HG02678 (cell line): Measurements from ENCODE around the gene PROCR.
A peak's percentile ranks its signal among the peaks of the same experiment; 100 is the strongest.
"Not testable (repeated sequence)": the region's sequence is repeated elsewhere in the genome, so short reads cannot be mapped to it uniquely, and the experiment has no call there.

Experiments
- ATAC-seq: cut with Tn5 transposase; IDR thresholded peaks from one replicate; pipeline ENCODE4 v1.9.1; 2021; ENCODE audit warnings: mild to moderate bottlenecking, moderate library complexity; ENCODE audit not compliant: unreplicated experiment

PROCR gene

GRCh38 chr20:35171753-35172433 is at the start of gene PROCR:
TSS of gene PROCR (plus strand) at chr20:35172072. CDS start at chr20:35172155, 83 bp downstream.
- ATAC-seq, result no peak

DNA sequence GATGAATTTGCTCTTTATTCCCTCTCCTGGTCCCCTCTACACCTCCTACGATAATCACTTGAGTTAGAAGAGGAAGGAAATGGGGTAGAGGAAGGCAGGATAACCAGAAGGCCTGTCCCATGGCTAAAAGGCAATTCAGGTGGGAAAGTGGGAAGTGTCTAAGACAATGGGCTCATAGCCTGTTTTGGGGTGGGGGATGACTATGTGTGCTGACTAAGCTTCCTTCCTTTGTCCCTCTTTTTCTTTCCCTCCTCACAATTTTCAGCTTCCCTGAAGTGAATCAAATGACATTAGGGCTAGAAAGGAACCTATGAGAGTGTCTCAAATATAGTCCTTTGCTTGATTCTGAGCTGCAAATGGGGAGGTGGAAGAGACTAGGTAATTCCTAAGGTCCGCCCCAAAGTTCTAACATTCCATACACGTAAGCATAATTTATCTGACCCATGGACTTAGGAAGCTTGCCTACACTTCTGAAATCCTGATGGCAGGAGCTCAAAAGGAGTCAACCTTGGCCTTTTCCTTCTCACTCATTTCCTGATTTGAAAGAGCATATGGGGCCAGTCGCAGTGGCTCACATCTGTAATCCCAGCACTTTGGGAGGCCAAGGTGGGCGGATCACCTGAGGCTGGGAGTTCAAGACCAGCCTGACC is 49.0 kb upstream of the PROCR start:
- ATAC-seq, result no peak

DNA sequence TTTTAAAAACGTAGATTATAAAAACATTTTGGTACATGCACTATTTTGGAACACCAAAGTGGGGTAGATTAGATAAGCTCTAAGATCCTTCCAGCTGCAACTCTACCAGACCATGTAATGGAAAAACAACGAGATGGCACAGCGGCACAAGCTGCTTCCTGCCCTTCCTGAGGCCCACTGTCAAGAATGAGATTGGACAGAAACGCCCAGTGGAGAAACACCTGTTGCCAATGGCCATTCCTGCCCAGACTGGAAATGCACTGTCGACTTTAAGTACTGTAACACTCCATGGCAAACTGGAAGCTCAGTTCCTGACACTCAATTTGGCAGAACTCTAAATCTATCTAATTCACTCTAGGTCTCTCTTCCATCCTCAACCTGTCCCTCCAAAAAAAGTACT is 46.1 kb upstream of the PROCR start:
- no peak for ATAC-seq

DNA sequence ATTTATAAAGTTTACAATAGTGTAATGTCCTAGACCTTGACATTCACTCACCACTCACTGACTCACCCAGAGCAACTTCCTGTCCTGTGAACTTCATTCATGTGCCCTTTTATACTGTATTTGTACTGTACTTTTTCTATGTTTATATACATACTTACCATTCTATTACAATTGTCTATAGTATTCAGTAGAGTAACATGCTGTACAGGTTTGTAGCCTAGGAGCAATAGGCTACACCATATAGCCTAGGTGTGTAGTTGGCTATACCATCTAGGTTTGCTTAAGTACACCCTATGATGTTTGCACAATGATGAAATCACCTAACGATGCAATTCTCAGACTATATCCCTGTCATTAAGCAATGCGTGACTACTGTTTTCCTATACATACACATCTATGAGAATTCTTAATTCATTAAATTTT is 42.2 kb upstream of the PROCR start:
- no peak for ATAC-seq

DNA sequence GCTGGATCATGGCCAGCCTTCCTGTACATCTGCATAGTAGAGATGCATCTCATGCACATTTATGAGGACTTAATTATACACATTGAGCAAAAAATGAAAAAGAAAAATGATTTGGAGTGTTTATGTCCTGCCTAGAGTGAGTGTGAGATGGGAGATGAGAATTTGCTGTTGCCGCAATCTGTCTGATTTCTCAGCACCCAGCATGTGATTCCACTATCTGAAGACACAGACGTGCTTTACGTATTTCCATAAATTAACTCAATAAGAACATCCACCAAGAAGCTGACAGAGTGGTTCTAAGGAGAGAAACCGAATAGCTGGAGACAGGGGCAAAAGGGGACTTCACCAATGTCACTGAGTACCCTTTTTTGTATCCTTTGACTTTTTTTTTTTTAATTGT is 39.9 kb upstream of the PROCR start:
- ATAC-seq, result no peak

DNA sequence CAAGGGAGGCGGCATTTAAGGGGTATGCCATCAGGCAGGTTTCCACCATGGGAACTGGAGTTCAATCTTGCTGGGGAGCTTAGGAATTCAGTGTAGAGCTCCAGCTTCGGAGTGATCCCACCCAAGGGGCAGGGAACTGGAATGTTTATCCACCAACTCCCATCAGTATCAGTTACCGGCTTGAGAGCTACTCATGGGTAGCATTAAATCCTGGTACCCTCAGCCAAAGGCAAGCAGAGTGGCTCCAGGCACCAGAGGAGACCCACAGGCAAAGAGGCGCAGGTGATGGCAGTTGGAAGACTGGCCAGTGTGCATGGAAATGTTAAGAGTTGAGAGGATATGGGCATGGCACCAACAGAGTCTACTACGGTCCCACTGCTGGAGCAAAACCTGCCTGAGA is 38.8 kb upstream of the PROCR start:
- no peak for ATAC-seq

DNA sequence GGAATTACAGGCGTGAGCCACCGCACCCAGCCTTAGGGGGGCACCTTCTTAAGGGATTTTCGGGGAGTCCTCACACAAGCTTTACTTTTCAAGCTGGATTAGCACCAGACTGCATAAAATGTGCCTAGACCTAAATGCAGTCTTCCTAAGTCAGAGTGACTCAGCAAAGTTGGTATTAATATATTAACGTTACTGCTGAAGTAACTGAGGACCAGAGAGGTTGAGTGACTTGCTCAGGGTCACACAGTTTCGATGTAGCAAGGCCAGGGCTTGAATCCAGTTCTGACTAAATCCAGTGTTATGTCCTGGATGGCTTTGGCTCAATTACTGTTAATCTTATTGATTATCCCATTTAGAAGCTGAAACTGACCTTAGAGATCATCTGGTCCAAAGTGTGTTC is 38.1 kb upstream of the PROCR start:
- no peak for ATAC-seq

GRCh38 chr20:35134472-35134871 is 37.4 kb upstream of the PROCR start:
- ATAC-seq, result no peak

- ATAC-seq, result no peak
Measured at GRCh38 chr20:35134880-35135279, 37.0 kb upstream of the PROCR start.

- no peak for ATAC-seq
Measured at GRCh38 chr20:35135867-35136586, 35.8 kb upstream of the PROCR start.

DNA sequence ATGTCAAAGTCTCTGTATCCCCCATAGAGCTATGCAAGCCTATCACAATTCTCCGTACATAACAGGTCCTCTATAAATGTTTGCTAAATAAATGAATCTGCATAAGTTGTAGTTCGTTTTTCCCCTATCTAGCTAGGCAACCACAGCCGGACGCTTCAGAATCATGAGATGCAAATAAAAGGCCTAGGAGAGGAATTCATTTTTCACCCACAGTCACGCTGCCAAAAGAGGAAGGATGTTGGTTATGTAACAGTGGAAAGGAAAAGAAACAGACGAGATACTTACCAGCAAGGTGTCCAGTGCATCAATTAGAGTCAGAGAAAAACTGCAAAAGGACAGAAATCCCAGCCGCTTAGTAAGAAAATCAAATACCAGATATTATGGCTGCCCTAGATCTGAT is 27.2 kb upstream of the PROCR start:
- ATAC-seq, result no peak

- ATAC-seq, result no peak
Measured at GRCh38 chr20:35145141-35145564, 26.7 kb upstream of the PROCR start.

DNA sequence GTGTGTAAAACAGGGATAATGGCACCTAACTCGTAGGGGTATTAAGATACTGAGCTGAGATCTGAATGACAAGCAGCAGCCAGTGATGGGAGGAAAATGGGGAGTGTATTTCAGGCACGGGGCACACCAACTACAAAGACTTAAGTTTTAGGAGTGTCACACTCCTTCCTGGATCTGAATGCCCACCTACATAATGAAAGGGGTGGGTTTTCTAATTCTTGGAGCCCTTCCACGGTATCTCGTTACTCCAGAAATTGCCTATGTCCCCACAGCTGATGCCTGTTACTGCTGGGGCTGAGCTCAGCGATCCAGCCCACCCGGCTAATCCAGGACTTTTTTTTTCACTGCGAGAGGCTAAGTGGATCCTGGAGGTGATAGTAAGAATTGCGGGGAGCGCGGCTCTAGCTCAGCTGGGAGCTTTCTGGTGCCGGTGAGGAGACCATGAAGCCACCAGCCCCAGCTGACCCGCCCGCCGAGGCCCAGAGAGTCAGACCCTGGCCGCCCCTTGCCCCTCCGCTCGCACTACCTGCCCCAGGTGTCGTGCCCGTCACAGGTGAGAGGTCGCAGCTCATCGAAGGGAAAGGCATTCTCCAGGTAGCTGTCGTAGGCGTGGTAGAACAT is 25.5 kb upstream of the PROCR start:
- ATAC-seq, result no peak

DNA sequence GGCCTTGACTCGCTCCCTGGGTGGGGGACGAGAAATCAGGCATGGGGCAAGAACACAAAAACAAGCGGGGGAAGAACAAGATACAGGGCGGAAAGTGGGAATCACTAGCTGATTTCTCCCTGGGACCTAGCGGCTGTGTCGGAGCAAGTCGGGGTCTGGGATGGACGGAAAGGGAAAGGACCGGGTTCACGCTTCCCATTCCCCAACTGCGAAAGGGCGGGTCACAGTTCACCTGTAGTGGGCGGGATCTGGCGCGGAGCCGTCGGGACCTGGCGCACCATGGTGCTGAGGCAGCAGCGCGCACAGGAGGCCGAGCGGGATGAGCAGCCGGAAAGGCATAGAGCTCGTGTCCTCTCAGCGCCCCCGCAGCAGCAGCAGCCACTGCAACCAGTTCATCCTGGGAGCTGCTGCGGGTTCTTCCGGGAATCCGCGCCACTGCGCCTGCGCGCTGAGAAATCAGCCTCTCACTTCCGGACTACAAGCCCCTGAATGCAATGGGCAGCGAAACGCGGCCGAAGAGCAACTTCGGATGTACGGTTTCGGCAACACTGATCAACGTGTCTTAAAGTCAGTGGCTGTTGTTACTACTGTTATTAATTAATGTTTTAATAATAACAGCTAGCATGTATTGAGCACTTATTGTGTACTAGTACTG is 24.8 kb upstream of the PROCR start, which contains the start of gene EDEM2:
Gene EDEM2, minus strand, starts transcription at position 417 of the 655 bp plus-strand sequence. Its CDS starts 78 bp downstream, at position 339.
- peak; percentile 84 for ATAC-seq

GRCh38 chr20:35147575-35148071 is 24.2 kb upstream of the PROCR start:
- ATAC-seq, result peak; percentile 13

GRCh38 chr20:35150846-35151579 is 20.9 kb upstream of the PROCR start:
- no peak for ATAC-seq

DNA sequence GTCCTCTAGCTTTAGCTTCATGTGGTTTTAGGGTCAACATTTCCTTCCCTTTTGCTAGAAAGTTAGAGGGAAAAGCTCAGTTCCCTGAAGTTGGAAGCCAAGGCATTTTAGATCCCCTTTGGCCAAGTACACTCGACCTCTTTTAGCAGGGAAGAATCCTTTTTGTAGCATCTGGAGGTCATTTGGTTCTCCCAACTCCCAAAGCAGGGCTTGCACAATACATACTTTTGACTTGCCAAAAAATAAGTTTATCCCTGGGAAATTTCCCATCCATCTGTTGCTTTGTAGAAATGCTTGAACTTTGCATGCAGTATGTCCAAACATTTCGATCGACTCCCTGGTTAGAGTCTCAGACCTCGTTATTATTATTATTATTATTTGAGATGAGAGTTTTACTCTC is 20.1 kb upstream of the PROCR start:
- ATAC-seq, result no peak

- ATAC-seq, result no peak
Measured at GRCh38 chr20:35155936-35156335, 15.9 kb upstream of the PROCR start.

DNA sequence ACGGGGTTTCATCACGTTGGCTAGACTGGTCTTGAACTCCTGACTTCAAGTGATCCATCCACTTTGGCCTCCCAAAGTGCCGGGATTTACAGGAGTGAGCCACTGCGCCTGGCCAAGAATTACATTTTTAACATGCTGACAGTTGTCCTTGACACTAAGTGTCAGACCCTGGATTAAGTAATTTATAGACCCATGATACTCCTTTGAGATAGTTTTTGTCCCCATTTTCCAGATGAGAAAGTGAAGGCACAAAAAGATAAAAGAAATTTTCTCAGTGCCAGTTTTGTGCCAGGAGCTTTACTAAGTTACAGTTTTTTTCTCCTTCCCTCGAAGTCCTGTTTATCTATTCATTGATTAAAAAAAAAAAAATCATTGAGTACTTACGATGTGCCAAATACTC is 14.9 kb upstream of the PROCR start:
- ATAC-seq, result no peak

GRCh38 chr20:35160341-35160740 is 11.5 kb upstream of the PROCR start:
- ATAC-seq, result not testable (repeated sequence)
